Measurements from ENCODE around the gene WWTR1.

DNA sequence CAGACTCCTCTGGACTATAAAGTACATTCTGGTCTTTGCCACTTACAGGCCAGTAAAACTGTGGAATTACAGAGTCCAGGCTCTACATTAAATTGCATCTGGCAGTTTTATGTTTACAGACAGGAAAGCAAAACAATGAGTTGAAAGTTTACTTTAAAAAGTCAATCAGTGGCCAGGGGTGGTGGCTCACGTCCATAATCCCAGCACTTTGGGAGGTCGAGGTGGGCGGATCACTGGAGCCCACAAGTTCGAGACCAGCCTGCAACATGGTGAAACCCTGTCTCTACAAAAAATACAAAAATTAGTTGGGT lies 129.5 kb downstream of the WWTR1 start:
- TF ChIP-seq, protein P1, sequence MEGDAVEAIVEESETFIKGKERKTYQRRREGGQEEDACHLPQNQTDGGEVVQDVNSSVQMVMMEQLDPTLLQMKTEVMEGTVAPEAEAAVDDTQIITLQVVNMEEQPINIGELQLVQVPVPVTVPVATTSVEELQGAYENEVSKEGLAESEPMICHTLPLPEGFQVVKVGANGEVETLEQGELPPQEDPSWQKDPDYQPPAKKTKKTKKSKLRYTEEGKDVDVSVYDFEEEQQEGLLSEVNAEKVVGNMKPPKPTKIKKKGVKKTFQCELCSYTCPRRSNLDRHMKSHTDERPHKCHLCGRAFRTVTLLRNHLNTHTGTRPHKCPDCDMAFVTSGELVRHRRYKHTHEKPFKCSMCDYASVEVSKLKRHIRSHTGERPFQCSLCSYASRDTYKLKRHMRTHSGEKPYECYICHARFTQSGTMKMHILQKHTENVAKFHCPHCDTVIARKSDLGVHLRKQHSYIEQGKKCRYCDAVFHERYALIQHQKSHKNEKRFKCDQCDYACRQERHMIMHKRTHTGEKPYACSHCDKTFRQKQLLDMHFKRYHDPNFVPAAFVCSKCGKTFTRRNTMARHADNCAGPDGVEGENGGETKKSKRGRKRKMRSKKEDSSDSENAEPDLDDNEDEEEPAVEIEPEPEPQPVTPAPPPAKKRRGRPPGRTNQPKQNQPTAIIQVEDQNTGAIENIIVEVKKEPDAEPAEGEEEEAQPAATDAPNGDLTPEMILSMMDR (IDR thresholded peaks at IDR 0.05; ENCODE audit: low read length), result no peak
- TF ChIP-seq EZH2 (IDR thresholded peaks at IDR 0.05; ENCODE audit: borderline replicate concordance, low read length), result no peak

All from OCI-LY1 (cell line).